ENCODE data around the gene CD70.
"Not testable (repeated sequence)": the region's sequence is repeated elsewhere in the genome, so short reads cannot be mapped to it uniquely, and the experiment has no call there.

The CD70 gene

DNA sequence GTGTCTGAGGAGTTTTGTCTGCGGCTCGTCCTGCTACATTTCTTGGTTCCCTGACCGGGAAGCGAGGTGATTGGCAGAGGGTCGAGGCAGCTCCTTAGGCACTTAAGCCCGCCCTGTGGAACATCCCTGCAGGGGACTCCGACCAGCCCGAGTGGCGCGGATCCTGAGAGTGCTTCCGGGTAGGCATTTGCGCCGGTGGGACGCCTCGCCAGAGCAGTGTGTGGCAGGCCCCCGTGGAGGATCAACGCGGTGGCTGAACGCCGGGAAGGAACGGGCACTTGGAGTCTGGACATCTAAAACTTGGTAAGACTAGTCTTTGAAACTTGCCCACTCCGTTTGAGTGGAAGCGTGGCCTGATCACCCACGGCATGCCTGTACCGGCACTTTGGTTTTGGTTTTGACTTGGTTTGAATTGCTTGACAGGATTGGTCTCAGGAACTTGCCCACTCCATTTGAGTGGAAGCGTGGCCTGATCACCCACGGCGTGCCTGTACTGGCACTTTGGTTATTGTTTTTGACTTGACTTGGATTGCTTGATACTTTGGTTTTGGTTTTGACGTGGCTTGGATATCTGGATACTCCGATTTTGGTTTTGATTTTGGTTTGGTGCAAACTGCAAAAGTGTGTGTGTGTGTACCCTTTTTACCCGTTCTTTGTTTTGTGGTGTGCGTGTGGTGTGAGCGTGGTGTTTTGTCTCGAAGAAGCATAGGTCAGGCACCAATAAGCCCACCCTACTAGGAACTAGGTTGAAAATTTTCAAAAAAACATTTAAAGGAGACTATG is 6.7 kb upstream of the CD70 start:
- DNase-seq (ENCODE audit: low spot score): not testable (repeated sequence)

- no peak for DNase-seq (ENCODE audit: low spot score)
These were observed 5.7 kb upstream of the CD70 start for GRCh38 chr19:6596621-6597020.

GRCh38 chr19:6593651-6594416 is 2.9 kb upstream of the CD70 start:
- no peak for DNase-seq (ENCODE audit: low spot score)

GRCh38 chr19:6590258-6590826 is 608 bp downstream of the CD70 start:
- DNase-seq (ENCODE audit: low spot score): no peak

DNA sequence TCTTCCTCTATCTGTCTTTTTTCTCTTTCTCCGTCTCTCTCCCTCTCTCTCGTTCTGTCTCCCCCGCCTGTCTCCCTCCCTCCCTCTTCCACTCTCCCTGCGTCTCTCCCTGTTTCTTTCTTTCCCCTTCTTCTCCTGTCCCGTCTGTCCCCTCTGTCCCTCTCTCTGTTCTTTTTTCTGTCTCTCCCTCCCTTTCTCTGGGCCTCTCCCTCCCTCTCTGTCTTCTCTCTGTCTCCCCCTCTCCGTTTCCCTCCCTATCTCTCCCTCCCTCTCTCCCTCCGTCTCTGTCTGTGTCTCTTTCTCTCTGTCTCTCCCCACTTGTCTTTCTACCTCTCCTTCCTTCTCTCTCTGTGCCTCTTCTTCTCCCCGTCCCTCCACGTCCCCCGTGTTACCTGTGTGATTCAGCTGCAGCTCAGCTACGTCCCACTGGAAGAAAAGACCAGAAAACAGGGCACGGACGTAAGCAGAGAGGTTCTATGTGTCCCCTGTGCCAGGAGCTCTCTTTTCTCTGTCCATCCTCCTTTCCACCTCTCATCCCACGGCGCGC is 1.2 kb downstream of the CD70 start:
- DNase-seq (ENCODE audit: low spot score): no peak

DNA sequence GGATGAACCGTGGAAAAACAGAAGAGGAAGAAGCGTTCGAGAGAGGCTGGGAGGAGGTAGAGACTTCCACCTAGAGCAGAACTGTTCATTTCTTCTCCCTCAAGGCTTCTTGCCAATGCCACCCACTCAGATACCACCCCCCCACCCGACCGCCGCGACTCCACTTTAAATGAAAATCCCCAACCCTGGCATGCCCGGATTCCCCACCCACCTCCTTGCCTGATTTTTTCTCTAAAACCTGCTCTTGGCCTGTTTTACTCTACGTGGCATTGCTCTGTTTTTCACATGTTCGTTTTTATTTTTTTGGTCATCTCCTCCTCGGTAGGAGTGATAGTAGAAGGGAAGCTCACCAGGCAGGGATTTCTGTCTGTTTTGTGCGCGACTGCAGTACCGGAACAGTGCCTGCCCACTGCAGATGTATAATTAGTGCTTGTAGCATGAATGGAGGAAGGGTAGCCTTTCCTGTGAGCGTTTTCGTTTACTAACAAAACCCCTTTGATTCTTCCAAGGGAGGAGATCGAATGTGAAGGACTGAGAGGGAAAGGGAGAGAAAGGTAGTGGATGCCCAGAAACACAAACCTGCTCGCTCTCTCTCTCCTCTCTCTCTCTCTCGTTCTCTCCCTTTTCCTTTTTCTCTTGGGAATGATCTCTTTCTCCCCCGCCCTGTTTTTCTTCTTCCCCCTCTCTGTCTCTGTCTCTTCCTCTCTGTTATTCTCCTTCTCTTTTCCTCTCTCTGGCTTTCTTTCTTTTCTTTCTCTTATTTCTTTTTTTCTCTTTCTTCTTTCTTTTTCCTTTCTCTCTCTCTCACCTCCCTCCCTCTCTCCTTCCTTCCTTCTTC is 2.2 kb downstream of the CD70 start:
- no peak for DNase-seq (ENCODE audit: low spot score)

GRCh38 chr19:6587998-6588507 is 2.9 kb downstream of the CD70 start:
- DNase-seq (ENCODE audit: low spot score): no peak

GRCh38 chr19:6587093-6587820 is 3.7 kb downstream of the CD70 start:
- no peak for DNase-seq (ENCODE audit: low spot score)

GRCh38 chr19:6586726-6587092 is 4.2 kb downstream of the CD70 start:
- no peak for DNase-seq (ENCODE audit: low spot score)

DNA sequence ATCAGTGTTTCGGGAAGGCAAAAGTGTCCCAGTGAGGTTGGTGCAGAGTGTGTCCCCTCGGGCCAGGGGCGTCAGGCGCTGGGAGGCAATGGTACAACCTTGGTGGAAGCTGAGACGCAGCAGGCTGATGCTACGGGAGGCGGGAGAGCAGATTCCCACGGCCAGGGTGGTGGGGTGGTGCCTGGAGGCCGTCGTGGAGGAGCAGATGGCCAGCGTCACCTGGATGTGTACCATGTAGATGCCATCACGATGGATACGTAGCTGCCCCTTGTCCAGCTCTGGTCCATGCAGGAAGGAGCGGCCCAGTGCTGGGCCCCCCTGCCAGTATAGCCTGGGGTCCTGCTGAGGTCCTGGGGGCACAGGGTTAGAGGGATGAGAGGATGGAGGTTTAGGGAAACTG is 4.9 kb downstream of the CD70 start:
- DNase-seq (ENCODE audit: low spot score): no peak

DNA sequence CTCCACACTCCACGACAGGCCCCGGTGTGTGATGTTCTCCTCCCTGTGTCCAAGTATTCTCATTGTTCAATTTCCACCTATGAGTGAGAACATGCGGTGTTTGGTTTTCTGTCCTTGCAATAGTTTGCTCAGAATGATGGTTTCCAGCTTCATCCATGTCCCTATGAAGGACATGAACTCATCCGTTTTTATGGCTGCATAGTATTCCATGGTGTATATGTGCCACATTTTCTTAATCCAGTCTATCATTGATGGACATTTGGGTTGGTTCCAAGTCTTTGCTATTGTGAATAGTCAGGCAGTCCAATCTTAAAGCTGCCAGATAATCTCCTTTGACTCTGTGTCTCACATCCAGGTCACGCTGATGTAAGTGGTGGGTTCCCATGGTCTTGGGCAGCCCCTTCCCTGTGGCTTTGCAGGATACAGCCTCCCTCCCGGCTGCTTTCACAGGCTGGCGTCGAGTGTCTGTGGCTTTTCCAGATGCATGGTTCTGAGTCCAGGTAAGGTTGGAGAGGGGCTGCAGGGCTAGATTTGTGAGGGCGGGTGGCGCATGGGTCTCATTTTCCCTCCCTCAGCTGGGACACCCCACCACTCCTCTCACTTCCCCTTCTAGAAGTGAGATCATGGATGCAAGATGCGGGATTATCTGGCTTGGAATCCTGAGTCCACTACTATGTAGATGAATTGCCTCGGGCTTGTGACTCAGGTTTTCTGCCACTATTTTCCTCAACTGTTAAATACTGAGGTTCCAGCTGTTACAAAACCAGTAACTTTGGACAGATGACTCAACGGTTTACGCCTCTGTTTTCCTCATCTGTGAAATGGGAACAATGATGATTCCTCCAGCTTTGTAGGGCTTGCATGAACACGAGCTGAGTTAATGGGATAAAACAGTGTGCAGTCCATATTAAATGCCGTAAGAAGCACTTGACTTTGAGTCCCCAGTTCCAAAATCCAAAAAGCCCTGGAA is 8.2 kb downstream of the CD70 start:
- not testable (repeated sequence) for DNase-seq (ENCODE audit: low spot score)

DNA sequence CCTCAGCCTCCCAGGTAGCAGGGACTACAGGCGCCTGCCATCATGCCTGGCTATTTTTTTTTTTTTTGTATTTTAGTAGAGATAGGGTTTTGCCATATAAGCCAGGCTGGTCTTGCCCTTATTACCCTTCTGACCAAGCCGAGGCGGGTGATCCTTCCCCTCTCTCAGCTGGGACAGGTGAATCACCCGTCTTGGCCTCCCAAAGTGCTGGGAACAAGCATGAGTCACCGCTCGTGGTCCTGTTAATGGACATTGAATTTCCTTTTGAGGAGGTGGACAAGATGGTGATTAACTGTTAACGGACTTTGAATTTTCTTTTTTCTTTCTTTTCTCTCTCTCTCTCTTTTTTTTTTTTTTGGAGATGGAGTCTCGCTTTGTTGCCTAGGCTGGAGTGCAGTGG is 10.6 kb downstream of the CD70 start:
- peak; percentile 85 for DNase-seq (ENCODE audit: low spot score)

GRCh38 chr19:6579450-6580178 is 11.3 kb downstream of the CD70 start:
- no peak for DNase-seq (ENCODE audit: low spot score)

- DNase-seq (ENCODE audit: low spot score): peak; percentile 90
These were observed 13.3 kb downstream of the CD70 start for GRCh38 chr19:6577476-6578125.

DNA sequence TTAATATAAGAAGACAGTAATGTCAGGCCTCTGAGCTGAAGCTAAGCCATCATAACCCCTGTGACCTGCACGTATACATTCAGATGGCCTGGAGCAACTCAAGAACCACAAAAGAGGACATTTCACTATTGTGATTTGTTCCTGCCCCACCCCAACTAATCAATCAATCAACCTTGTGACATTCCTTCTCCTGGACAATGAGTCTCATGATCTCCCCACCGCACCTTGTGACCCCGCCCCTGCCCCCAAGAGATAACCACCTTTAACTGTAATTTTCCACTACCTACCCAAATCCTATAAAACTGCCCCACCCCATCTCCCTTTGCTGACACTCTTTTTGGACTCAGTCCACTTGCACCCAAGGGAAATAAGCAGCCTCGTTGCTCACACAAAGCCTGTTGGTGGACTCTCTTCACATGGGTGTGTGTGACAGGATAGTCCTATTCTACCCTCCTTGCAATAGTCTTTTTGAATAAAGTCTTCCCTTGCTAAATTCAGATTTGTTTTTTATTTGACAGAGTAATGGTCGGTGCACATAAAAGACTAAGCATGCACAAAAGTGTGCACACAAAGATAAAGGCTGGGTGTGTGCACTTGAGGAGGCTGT is 14.0 kb downstream of the CD70 start:
- peak; percentile 72 for DNase-seq (ENCODE audit: low spot score)

DNA sequence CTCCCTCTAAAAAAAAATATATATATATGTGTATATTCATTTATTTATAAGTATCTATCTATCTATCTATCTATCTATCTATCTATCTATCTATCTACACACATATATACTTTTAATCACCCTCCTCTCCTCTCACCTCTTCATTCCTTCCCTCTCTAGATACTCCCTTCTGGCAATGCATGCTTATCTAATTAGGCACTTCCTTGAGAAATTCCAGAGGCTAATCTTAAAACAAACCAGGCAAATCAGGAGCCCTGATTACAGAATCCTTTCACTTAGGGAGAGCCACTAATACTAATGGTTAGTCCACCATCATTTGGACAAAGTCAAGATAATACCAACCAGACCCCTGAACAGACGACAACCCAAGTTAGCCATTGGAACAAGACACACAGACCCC is 17.6 kb downstream of the CD70 start:
- DNase-seq (ENCODE audit: low spot score): no peak

DNA sequence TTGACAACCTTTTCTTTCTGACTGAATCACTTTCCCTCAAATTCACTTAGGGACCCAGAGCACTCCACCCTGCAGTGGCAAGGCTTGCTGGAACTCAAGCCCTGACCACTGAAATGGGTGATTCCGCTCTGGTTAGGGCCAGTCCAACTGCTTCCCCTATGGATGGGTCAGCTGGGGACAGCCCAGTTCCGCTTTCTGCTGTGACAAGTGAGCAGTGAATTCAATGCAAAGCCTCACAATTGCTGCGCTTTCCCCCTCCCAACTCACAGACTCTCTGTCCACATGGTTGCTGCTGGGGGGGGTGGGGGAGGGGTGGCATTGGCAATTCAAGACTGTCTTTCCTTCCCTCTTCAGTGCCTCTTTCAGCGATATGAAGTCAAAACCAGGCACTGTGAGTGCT is 18.7 kb downstream of the CD70 start:
- DNase-seq (ENCODE audit: low spot score): no peak

DNA sequence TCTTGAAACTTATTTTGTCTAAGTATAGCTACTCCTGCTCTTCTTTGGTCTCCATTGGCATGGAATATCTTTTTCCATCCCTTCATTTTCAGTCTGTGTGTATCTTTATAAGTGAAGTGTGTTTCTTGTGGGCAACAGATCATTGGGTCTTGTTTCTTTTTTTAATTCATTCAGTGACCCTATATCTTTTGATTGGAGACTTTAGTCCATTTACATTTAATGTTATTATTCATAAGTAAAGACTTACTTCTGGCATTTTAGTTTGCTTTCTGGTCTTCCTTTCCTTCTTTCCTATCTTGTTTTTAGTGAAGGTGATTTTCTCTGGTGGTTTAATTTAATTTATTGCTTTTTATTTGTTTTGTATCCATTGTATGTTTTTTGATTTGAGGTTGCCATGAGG is 19.8 kb downstream of the CD70 start:
- DNase-seq (ENCODE audit: low spot score): no peak
